GM19035 (cell line): ENCODE data around the gene C12orf76.
"Not testable (repeated sequence)": the region's sequence is repeated elsewhere in the genome, so short reads cannot be mapped to it uniquely, and the experiment has no call there.

Experiments used
- ATAC-seq: cut with Tn5 transposase; IDR thresholded peaks from one replicate; pipeline ENCODE4 v1.9.1; 2021; ENCODE audit not compliant: unreplicated experiment

Gene C12orf76

DNA sequence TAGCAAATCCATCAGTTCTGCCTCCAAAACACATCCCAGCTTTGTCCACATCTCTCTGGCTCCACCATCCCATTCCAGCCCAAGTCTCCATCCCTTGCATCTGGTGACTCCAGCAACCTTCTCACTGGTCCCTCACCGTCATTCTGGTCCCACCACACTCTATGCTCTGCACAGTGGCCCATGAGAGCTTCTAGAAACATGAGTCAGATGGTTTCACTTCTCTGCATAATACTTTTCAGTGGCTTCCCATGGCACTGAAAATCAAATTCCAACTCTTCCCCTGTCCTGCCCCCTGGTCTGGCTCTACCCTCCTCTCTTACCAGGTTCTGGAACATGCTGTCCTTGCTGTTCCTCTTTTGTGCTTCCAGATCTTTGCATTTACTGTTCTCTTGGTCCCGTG is 17.2 kb upstream of the C12orf76 start:
- no peak for ATAC-seq

- no peak for ATAC-seq
These were observed 13.9 kb upstream of the C12orf76 start for GRCh38 chr12:110062241-110062640.

DNA sequence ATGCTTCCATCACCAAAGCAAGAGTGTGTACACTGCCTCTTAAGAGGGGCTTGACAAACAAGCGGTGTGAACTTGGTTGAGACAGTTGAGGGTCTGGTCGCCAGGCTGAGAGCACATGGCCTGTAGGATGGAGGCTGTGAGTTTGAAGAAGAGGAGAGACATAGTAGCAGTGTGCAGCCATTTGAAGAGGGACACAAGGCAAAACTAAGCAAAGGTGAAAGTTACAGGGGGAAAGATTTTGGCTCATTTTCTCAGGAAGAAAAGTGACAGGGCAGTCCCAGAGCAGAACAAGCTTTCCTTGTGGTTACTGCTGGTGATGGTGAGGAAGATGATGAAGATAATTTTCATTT is 11.3 kb upstream of the C12orf76 start:
- ATAC-seq: no peak

DNA sequence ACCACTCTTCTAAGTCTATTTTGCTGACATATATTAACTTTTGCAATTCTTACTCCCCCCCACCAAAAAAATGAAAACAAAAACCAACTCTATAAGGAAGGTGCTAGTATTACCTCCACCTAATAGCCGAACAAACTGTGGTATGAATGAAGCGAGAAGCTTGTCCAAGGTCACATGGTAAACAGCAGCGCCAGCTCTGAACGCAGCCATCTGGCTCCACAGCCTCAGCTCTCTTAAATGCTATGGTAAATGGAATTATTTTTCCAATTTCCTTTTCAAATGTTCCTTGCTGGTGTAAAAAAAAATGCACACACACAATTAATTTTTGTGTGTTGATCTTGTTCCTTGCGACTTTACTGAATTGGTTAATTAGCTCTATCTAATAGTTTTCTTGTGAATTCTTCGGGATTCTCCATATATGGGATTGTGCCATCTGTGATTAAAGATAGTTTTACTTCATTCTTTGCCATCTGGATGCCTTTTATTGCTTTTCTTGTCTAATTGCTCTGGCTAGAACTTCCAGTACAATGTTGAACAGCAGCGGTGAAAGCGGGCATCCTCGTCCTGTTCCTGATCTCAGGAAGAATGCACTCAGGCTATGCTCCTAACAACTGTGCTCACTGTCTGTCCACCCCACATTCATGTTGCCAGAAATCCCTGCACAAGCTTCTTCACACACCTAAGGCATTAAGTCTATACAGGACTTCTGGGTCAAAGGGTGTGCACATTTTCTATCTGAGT is 10.7 kb upstream of the C12orf76 start:
- no peak for ATAC-seq

GRCh38 chr12:110056643-110057042 is 8.3 kb upstream of the C12orf76 start:
- not testable (repeated sequence) for ATAC-seq

GRCh38 chr12:110055375-110056352 is 7.3 kb upstream of the C12orf76 start:
- not testable (repeated sequence) for ATAC-seq

DNA sequence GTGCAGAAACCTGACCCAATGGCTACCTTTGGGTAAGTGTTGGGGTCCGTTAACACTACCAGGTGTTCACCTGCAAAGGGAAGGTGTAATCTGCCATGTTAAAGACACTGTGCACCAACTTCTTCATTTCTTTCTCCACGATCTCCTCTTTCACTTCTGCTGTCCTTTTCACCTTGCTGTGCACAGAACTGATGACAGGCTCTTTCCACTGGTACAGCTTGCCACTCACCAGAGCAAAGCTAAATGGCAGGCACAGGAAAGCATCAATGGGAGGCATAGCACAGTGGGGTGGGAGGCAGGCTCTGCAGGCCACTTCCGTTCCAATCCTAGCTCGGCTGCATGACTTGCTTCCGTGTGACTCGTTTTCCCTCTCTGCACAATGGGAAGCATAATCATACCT is 2.6 kb upstream of the C12orf76 start:
- ATAC-seq: no peak

GRCh38 chr12:110049666-110050065 is 1.3 kb upstream of the C12orf76 start:
- ATAC-seq: not testable (repeated sequence)

- peak; percentile 14 for ATAC-seq
These were observed 712 bp upstream of the C12orf76 start for GRCh38 chr12:110049034-110049433.

DNA sequence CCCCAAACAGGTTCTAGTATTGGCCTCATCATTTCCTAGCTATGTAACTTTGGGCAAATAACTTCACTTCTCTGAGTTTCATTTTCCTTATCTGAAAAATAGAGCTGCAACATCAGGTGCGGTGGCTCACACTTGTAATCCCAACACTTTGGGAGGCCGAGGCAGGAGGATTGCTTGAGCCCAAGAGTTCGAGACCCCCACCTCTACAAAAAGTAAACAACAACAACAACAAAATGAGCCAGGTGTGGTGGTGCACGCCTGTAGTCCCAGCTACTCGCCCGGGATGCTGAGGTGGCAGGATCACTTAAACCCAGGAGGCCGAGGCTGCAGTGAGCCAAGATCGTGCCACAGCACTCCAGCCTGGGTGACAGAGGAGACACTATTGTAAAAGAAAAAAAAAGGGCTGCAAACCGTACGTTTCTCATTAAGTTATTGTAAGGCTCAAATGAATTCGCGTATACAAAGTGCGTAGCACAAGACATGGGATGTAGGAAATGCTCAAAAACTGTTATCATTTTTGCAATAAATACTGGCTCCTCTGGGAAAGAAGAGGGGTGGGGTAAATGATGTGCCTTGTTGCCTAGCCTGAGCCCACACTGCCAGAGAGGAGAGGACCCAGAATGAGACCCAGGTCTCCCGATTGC is 903 bp downstream of the C12orf76 start:
- no peak for ATAC-seq

DNA sequence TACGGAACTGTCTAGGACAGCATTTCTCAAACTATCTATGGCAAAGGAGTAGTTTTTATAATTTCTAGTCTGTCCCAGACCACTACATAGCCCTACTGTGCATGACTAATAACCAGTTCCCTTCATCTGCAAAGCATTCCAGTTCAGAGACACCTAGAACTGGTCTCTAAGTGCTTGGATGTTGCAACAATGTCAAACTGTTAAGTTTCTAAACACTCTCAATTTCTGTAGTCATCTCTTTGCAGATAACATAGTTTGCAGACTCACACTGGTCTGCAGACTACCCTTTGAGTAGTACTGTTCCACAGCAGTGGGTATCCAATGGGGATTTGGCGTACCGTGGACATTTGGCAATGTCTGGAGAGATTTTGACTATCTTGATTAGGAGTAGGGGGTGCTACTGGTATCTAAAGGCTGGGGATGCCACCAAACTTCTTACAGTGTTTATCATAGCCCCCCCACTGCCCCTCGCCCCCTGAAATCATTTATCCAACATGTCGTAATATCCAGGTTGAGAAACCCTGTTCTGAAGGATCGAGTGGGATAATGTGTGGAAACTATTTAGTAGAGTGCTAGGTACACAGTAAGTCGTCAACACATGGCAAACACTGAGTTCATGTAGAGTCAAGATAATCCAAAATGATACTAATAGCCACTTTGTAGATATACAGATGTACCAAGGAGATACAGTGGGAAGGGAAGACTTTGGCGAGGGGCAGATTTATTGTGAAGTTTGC is 1.7 kb downstream of the C12orf76 start:
- ATAC-seq: no peak

DNA sequence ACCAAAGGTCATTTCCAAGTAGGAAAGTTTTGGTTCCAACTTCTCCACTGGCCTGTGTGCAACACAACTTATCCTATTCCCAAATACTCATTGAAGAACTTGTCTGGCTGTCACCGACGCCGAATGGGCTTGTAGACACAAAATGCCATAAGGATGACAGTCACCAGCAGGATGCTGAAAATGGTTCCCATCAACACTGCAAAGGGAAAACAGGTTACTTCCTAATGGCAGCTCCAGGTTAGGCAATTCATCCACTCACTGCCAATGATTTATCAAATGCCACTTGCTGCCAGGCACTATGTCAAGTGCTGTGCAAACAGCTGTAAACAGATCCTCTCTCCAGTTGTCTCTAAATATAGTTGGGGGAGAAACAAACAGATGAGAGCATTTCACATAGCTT is 6.1 kb downstream of the C12orf76 start:
- no peak for ATAC-seq

- ATAC-seq: no peak
These were observed 9.1 kb downstream of the C12orf76 start for GRCh38 chr12:110039085-110039807.

DNA sequence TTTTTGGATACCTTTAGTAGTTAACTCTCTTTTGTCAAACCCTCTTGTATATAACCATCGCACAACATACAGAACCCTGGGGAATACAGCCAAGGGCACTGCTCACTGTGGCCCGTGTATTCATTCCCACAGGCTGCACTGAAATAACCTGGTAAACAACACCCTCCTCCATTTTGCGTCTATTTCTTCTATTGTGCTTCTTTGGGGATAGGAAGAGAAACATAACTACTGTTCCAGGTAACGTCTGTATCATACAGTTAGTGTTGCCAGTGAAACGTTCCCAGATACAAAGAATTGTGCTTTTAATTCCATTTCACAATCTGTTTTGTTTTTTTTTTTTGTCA is 9.6 kb downstream of the C12orf76 start:
- no peak for ATAC-seq

GRCh38 chr12:110037315-110037714 is 11.0 kb downstream of the C12orf76 start:
- ATAC-seq: no peak

DNA sequence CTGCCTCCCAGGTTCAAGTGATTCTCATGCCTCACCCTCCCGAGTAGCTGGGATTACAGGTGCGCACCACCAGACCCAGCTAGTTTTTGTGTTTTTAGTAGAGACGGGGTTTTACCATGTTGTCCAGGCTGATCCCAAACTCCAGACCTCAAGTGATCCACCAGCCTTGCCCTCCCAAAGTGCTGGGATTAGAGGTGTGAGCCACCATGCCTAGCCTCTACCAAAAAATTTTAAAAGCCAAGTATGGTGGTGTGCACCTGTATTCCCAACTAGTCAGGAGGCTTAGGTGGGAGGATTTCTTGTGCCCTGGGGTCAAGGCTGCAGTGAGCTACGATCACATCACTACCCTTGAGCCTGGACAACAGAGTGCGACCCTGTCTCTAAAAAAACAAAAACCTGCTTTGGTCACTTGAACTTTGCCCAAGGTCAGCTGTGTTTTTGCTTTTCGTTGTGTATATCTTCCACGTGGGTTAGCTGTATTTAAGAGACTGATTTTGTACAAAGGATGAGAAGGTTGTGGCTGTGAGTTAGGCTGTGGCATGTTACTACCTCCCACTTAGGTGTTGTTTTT is 12.7 kb downstream of the C12orf76 start:
- no peak for ATAC-seq

DNA sequence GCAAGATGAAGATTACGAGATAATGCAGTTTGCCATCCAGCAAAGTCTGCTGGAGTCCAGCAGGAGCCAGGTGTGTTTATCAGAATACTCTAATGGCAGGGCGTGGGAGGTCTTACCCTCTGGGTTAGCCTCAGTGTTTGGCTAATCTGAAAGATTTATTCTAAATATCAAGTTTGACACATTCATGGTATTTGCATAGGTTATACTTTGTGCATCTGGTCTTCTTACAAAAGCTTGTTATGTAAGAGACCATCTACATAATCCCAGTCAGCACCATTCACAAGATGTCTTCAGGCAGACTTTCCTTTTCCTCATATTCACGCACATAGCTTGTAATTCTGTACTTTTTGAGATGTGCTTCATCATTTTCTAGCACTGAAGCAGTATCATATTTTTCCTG is 14.4 kb downstream of the C12orf76 start:
- ATAC-seq: no peak

GRCh38 chr12:110029290-110029815 is 19.0 kb downstream of the C12orf76 start:
- ATAC-seq: no peak

GRCh38 chr12:110028323-110028722 is 20.0 kb downstream of the C12orf76 start:
- no peak for ATAC-seq

- no peak for ATAC-seq
These were observed 24.3 kb downstream of the C12orf76 start for GRCh38 chr12:110024051-110024450.
